Adrenal gland (tissue), 5 donors: ENCODE measurements around the gene IL17RB.

Source experiments
- POLR2A ChIP-seq, 2 donors: fragments of 450-650 bp; IDR thresholded peaks; one replicate each; pipeline ENCODE4 v1.6.1; 2017; ENCODE audit warnings: antibody characterized with exemption in 2 of 2, mild to moderate bottlenecking in 2 of 2, moderate library complexity in 1 of 2
- TF ChIP-seq, protein P1 (sequence below), 6 experiments: fragments of 450-650 bp in 4 of 6; fragments of 200-600 bp in 2 of 6; sonication (generic) in 1 of 6; IDR thresholded peaks; 1 replicate in 5 of 6; 2 replicates in 1 of 6; pipeline versions ENCODE4 v1.5.1 to v1.8.0; 2016 to 2021; ENCODE audit warnings: antibody characterized with exemption in 6 of 6, mild to moderate bottlenecking in 2 of 6, moderate library complexity in 1 of 6
- donor health status: DM: no; HTN: no; CAD: no.

DNA sequence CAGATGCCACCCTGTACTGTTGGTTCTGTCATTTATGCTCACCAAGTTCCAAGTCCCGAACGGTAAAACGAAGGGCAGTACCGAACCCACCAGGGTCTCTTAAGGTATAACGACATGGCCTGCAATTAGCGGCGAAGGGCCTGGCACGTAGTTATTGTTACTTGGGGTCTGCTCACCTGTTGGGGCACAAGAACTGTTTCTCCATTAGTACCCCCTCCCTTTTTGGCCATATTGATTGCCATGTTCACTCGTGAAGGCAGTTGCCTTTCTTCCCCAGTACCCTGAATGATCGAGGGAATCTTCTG lies 435 bp downstream of the IL17RB start:
- TF ChIP-seq POLR2A (IDR thresholded peaks at IDR 0.05), result no peak
- TF ChIP-seq, protein P1, sequence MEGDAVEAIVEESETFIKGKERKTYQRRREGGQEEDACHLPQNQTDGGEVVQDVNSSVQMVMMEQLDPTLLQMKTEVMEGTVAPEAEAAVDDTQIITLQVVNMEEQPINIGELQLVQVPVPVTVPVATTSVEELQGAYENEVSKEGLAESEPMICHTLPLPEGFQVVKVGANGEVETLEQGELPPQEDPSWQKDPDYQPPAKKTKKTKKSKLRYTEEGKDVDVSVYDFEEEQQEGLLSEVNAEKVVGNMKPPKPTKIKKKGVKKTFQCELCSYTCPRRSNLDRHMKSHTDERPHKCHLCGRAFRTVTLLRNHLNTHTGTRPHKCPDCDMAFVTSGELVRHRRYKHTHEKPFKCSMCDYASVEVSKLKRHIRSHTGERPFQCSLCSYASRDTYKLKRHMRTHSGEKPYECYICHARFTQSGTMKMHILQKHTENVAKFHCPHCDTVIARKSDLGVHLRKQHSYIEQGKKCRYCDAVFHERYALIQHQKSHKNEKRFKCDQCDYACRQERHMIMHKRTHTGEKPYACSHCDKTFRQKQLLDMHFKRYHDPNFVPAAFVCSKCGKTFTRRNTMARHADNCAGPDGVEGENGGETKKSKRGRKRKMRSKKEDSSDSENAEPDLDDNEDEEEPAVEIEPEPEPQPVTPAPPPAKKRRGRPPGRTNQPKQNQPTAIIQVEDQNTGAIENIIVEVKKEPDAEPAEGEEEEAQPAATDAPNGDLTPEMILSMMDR (IDR thresholded peaks at IDR 0.05), result no peak
